ENCODE data around the gene TMPRSS13.

Gene TMPRSS13

GRCh38 chr11:117891362-117891761 lies 37.8 kb downstream of the TMPRSS13 start:
- no peak overlapping the region for H3K4me3 ChIP-seq (ENCODE audit: low read depth, low read length)
- TF ChIP-seq CTCF (IDR thresholded peaks at IDR 0.05; ENCODE audit: low read depth, low read length, missing control alignments) = no peak
- no peak for DNase-seq (ENCODE audit: low read depth)

- no peak for TF ChIP-seq CTCF (IDR thresholded peaks at IDR 0.05; ENCODE audit: low read depth, low read length, missing control alignments)
- no peak for DNase-seq (ENCODE audit: low read depth)
- H3K4me3 ChIP-seq (ENCODE audit: low read depth, low read length) = no peak overlapping the region
Measured at GRCh38 chr11:117888139-117888566, 41.0 kb downstream of the TMPRSS13 start.

GRCh38 chr11:117887431-117888138 lies 41.6 kb downstream of the TMPRSS13 start:
- no peak overlapping the region for H3K4me3 ChIP-seq (ENCODE audit: low read depth, low read length)
- no peak for TF ChIP-seq CTCF (IDR thresholded peaks at IDR 0.05; ENCODE audit: low read depth, low read length, missing control alignments)
- no peak for DNase-seq (ENCODE audit: low read depth)

- no peak overlapping the region for H3K4me3 ChIP-seq (ENCODE audit: low read depth, low read length)
- TF ChIP-seq CTCF (IDR thresholded peaks at IDR 0.05; ENCODE audit: low read depth, low read length, missing control alignments) = no peak
- no peak for DNase-seq (ENCODE audit: low read depth)
Measured at GRCh38 chr11:117885777-117886176, 43.4 kb downstream of the TMPRSS13 start.

GRCh38 chr11:117884994-117885393 lies 44.2 kb downstream of the TMPRSS13 start:
- H3K4me3 ChIP-seq (ENCODE audit: low read depth, low read length) = no peak overlapping the region
- no peak for DNase-seq (ENCODE audit: low read depth)
- TF ChIP-seq CTCF (IDR thresholded peaks at IDR 0.05; ENCODE audit: low read depth, low read length, missing control alignments) = no peak

GRCh38 chr11:117883063-117883462 lies 46.1 kb downstream of the TMPRSS13 start:
- DNase-seq (ENCODE audit: low read depth) = no peak
- H3K4me3 ChIP-seq (ENCODE audit: low read depth, low read length) = no peak overlapping the region
- no peak for TF ChIP-seq CTCF (IDR thresholded peaks at IDR 0.05; ENCODE audit: low read depth, low read length, missing control alignments)

- DNase-seq (ENCODE audit: low read depth) = no peak
- H3K4me3 ChIP-seq (ENCODE audit: low read depth, low read length) = no peak overlapping the region
- TF ChIP-seq CTCF (IDR thresholded peaks at IDR 0.05; ENCODE audit: low read depth, low read length, missing control alignments) = no peak
Measured at GRCh38 chr11:117882311-117882905, 46.8 kb downstream of the TMPRSS13 start.

All from GM12864 (cell line).